HFF-Myc (cell line): ENCODE data around the gene ADIG.
A peak's percentile ranks its signal among the peaks of the same experiment; 100 is the strongest.

Source experiments
- DNase-seq: peaks from one replicate; pipeline ENCODE4 v3.0.0-alpha.2; 2011; ENCODE audit warnings: low read depth; ENCODE audit errors: extremely low read depth
- H3K4me3 ChIP-seq: replicated peaks from 2 replicates; pipeline ENCODE4 v1.5.1; 2011; ENCODE audit warnings: low read depth, mild to moderate bottlenecking, control low read depth, low read length
- TF ChIP-seq, protein P1 (sequence below): IDR thresholded peaks from 2 replicates; pipeline ENCODE4 v1.5.1; 2012; ENCODE audit warnings: mild to moderate bottlenecking, low read depth, low read length, control low read depth; ENCODE audit errors: missing control alignments

The ADIG gene

DNA sequence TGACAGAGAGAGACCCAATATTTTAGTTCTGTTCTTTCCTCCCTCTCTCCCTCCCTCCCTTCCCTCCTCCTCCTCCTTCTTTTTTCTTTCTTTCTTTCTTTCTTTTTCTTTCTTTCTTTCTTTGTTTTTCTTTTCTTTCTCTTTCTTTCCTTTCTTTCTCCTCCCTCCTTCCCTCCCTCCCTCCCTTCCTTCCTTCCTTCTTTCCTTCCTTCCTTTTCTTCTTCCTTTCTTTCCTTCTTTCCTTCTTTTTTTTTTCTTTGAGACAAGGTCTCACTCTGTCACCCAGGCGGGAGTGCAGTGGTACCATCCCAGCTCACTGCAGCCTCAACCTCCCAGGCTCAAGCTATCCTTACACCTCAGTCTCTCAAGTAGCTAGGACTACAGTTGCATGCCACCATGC is 49.0 kb downstream of the ADIG start:
- TF ChIP-seq, protein P1, sequence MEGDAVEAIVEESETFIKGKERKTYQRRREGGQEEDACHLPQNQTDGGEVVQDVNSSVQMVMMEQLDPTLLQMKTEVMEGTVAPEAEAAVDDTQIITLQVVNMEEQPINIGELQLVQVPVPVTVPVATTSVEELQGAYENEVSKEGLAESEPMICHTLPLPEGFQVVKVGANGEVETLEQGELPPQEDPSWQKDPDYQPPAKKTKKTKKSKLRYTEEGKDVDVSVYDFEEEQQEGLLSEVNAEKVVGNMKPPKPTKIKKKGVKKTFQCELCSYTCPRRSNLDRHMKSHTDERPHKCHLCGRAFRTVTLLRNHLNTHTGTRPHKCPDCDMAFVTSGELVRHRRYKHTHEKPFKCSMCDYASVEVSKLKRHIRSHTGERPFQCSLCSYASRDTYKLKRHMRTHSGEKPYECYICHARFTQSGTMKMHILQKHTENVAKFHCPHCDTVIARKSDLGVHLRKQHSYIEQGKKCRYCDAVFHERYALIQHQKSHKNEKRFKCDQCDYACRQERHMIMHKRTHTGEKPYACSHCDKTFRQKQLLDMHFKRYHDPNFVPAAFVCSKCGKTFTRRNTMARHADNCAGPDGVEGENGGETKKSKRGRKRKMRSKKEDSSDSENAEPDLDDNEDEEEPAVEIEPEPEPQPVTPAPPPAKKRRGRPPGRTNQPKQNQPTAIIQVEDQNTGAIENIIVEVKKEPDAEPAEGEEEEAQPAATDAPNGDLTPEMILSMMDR: no peak
- H3K4me3 ChIP-seq: no peak overlapping the region
- DNase-seq: no peak

DNA sequence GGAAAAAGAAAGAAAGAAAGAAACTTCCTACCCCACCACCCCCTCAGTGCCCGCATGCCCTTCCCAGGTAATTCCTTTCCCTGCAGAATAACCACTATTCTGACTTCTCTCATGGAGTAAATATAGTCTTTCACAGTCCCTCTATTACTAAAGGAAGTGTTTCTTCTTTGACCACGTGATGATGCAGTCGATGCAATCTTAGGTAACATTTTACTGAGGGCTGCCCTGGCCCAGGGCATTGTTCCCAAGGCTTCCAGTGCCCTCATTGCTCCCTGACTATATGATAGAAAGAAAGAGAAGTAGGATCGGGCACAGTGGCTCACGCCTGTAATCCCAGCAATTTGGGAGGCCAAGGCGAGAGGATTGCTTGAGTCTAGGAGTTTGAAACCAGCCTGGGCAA is 49.7 kb downstream of the ADIG start:
- H3K4me3 ChIP-seq: no peak overlapping the region
- no peak for DNase-seq
- TF ChIP-seq, protein P1: no peak

DNA sequence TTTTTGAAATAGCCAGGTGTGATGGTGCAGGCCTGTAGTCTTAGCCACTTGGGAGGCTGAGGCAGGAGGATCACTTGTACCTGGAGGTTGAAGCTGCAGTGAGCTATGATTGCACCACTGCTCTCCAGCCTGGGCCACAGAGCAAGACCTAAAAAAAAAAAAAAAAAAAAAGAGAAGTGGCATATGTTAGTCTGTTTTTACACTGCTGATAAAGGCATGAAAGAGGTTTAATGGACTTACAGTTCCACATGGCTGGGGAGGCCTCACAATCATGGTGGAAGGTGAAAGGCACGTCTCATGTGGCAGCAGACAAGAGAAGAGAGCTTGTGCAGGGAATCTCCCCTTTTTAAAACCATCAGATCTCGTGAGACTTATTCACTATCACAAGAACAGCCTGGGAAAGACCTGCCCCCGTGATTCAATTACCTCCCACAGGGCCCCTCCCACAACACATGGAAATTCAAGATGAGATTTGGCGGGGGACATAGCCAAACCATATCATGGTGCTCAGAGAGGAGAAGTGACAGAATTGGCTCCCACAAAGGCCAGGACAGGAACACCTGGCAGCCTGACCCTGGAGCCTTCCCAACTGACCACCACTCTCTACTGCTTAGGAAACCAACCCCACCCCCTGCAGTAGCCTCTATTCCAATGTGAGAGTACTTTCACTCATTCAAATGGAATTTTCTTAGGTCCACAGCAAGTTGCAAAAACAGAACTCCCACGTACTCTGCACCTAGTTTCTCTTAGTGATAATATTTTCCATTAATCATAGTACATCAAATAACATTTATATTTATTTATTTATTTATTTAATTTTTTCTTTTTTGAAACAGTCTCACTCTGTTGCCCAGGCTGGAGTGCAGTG is 50.4 kb downstream of the ADIG start:
- TF ChIP-seq, protein P1: no peak
- no peak for DNase-seq
- H3K4me3 ChIP-seq: no peak overlapping the region

DNA sequence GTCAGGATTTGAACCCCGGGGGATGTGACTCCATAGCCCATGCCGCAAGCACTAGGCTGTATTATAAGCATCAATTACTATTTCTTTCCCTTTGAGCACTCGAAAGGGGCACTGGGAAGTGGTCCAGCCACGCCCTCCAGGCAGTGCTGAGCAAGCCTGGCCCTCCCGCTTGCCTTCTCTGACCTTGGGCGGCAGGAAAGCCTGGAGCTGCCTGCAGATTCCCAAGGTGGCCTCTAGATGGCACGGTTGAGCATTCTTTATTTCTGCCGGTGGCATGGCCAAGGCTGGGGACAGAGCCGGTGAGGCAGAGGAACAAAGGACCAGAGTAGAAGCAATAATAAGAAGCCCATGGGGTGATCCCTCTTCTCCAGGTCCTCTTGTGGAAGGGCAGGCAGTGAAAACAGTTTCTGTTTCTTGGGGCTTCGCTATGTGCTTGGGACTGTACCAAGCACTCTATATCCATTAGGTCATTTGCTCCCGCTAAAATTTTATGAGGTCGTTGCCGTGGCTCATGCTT is 52.6 kb downstream of the ADIG start:
- no peak overlapping the region for H3K4me3 ChIP-seq
- peak; percentile 22 for DNase-seq
- TF ChIP-seq, protein P1: peak; percentile 93

DNA sequence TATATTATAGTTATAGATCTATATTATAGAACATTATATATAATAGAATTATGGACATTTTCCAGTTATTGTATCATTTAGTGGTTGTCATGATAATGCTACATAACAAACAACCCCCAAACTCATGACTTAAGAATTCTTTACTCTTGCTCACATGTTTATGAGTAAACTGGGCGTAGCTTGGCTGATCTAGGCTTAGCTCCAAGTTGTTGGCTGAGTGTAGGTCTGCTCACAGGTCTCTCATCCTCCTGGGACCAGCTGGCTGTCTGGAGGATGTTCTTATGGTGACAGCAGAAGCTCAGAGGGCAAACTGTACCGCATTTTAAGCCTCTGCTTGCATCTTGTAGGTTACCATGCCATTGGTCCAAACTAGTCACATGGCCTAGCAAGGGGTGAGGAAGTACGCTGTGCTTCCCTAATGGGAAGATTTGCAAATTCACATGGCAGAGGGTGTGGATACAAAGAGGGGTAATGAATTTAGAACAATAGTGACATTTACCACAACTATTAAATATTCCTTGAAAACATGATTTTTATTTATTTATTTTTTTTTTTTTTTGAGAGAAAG is 54.8 kb downstream of the ADIG start:
- no peak overlapping the region for H3K4me3 ChIP-seq
- no peak for DNase-seq
- TF ChIP-seq, protein P1: no peak
